NCI-H460 (cell line): Measurements from ENCODE around the gene PM20D1. TPM values are rescaled to one million over a fixed set of nuclear protein-coding genes. Genes with fewer than 3 reads are reported as not detected.
"Not testable (repeated sequence)": the region's sequence is repeated elsewhere in the genome, so short reads cannot be mapped to it uniquely, and the experiment has no call there.

Experiments used
- DNase-seq: peaks from one replicate; pipeline ENCODE4 v3.0.0-alpha.2; 2016; ENCODE audit warnings: low read depth; ENCODE audit errors: extremely low read depth
- total RNA-seq: library from RNA; depleted of rRNA; stranded (reverse); fragments of >200 nt; shearing (Covaris generic); gene quantifications from 2 replicates; pipeline ENCODE4 v1.2.3, GENCODE V29; 2014

PM20D1 gene
- total RNA-seq, 1 experiment from 2014 or later: not detected

DNA sequence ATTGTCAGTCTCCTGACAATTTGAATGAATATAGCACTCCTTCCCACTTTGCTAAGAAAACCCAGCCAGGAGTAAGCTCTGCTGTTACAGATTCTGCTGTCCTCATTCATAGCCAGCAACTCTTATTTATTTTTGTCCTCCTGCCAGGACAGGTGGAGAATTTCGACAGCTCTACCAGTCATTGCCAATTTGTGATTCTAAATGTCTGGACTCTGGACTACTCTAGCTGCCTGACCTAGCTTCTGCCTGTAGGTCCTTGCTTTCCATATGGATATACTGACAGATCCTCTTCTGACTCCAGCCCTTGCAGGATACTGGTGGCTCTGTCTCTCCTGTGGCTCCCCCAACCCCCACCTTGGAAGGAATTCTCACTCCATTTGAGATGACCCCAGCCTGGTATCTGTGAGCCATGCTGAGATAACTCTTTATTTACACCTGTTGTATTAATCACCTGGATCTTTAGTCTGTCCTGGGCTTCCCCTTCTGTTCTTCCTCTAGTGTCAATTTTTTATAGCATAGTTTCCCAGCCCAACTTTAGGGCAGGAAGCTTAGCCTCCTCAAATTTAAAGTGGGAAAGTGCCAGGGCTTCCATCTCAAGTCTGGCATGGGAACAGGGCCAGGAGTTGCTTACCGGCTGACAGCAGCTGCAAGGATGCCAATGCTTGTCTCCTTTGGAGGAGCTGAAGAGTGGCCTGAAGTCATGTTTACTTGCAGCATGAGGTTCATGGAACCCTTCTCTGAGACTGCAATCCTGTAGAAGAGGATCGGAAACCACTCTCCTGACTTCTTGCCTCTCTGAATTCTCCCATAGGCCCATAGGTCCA is 6.7 kb downstream of the PM20D1 start:
- DNase-seq: no peak

DNA sequence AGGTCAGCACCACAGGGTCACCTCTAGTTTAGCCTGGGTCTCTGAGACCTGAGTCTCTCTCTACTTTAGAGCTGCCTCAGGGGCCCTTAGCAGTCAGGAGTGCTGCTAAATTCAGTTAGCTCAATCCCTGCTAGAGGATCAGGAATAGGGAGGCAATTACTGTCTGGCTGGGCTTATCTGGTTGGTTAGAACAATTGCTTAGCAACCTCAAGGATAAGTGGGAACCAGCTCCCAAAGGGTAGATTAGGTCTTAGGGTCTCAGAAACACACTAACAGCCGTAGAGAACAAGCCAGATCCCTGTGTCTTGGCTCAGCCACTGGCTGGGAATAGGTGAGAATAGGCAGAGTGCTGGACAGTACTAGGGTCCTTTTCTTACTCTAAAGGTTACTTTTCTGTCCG is 7.7 kb downstream of the PM20D1 start:
- no peak for DNase-seq

DNA sequence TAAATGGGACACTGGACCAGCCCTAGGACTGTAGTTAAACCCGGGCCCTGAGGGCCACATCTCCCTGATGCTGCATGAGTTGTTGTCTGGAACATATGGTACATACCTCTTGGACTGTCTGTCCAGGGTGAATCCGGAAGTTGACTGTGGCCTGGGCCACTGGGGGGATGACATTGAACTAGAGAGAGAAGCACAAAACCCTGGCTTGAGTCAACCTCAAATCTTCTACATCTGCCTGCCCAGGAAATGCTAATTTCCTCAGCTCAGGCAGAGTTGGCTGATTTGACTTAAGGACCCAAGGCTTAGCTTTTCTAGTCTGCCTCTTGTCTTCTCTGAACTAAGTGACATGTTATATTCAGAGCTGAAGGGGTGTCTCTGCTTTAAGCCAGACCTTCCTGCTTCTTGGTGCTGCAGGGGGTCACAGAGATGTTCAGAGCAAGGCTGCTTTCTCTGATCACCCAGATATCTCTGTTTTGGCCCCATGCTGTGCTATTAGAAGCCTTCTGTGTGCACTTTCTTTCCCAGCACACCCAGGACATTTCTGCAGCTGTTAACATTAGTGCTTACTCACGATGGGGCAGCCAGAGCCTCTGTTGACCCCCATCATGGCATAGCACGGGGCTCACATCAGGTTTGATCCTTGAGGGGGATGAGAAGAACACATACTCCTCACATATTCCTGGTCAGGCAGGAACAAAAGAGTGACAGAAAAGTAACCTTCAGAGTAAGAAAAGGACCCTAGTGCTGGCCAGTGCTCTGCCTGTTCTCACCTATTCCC is 9.6 kb downstream of the PM20D1 start:
- DNase-seq: no peak

DNA sequence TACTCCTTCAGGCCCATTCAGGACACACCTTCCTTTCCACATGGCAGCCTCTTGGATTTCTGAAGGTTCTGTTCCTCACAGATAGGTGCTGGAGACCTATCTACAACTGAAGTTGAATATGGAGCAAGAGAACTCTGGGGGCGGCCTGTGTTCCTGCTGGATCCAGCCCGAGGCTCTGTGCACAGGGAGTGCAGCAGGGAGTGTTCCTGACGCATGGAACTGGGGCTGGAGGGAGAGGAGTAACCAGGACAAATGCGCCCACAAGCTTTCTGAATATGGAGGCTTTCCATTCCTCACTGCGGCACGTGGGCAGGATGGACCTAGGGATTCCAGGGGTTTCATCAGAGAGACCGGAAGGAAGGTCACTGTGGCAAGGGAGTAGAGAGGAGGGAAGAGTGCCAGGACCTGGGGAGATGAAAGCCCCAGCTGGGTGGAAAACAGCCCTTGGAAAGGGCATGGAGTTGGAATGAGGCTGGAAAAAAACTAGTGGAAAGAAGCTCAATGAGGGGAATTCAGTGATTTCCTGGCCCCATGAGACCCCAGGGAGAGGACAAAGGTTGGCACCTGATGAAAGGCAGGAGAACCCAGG is 12.5 kb downstream of the PM20D1 start:
- no peak for DNase-seq

DNA sequence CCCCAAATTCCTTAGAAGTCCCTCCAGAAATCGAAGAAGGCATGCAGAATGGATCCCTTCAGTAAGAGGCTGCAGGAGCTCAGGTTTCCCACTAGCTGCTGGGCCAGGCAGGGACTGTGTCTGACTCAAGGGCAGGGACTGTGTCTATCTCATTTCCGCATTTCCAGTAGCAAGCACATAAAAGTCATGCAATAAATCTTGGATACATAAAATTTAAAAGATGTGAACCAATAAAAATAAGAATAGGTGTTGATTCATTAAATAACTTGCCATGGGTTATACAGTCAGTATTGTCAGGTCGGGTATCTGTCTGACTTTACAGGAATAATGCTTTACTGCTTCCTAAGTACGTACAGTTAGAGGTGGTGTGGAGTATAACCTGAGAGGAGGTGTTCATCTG is 15.2 kb downstream of the PM20D1 start:
- no peak for DNase-seq

DNA sequence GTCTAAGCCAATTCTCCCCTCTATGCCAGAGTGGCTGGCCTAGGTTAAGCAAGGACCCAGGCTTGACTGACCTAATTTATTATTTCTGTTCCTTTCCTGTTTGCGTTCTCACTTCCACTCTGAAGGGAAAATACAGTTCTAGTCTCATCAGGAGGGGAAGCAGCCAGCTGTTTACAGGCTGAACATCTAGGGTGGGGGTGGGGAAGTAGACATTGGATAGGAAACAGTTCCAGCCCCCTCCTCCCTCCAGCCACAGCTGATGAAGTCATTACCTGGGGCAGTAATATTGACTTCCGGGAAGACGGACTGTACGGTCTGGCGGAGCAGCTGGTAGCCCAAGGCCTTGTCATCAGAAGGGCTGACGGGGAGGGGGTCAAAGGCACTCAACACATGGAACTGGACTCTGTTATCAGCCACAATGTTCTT is 17.6 kb downstream of the PM20D1 start:
- DNase-seq: no peak

DNA sequence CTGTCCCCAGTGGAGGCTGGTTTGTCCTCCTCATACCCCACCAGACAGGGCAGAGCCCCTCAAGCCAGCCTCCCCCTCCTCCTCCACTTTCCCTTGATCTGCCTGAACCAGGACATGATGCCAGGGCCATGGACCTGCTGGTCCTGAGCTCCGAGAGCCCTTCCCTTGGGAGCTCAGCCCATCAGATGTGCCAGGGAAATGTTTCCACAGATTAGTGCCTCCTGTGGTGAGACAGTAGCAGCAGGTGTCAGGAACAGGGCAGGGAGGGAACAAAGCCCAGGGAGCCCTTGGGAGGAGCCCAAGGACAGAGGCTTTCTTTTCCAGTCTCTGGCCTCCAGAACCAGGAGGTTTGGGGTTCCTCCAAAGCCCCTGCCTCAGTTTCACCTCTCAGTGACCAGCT is 22.3 kb downstream of the PM20D1 start:
- no peak for DNase-seq

DNA sequence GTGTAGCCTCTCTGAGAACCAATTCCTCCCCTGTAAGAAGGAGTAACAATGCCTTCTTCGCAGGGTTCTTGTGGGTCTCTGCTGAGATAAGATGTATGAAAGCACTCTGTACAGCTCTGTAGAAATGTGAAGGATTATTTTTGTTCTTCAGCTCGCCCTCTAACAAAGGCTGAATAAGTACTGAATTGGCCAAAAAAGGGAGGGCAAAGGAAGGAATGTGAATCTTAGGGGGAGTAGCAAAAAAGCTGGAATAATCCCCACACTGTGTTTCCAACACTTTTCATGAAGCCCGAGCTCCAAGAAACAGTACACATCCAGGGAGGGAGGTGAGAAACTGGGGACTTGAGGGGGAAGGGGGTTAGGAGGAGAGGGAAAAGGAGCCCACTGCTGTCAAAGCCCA is 22.9 kb downstream of the PM20D1 start:
- DNase-seq: no peak

DNA sequence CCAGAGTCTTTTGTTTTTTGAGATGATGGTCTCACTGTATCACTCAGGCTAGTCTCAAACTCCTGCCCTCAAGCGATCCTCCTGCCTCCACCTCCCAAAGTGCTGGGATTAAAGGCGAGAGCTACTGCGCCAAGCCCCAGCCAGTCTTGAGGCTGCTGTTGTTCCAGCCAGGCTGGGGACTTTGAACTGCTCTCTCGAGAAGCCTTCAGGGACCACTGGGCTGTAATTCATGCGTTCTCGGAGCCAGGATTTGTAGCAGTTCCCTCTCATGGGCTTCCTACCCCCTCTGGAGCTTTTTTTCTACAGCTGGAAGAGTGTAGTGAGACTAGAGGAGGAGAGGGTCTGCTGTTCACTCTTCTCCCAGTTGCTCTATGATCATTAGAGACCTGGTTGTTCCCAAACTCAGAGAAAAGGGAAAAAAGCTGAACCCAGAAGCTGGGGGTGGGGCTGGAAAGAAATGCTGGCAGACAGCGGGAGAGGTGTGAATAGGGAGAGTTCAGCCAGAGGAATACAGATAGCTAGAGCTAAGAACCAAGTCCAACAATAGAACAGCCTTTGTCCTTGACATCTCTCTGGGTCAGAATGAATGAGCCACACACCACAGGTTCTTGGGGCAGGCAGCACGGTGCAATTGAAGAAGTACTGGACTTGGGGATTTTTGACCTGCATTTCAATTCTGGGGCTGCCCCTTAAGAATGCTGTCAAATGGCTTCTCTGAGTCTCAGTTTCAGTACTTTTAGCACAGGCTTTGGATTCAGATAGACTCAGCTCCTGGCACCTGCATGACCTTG is 23.7 kb downstream of the PM20D1 start:
- DNase-seq: no peak

DNA sequence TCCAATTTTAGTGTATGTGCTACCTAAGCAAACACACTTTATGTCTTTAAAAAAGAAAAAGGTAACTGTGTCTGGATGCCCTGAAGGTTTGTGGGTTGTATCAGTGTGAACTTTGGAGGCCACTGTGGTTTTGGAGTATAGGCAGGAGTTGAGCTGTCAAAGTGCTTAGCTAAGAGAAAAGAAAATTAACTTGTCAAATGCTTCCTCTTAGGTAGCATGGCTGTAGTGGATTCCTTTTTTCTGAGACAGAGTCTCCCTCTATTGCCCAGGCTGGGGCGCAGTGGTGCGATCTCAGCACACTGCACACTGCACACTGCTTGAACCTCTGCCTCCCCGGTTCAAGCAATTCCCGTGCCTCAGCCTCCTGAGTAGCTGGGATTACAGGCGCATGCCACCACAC is 25.8 kb downstream of the PM20D1 start:
- no peak for DNase-seq

DNA sequence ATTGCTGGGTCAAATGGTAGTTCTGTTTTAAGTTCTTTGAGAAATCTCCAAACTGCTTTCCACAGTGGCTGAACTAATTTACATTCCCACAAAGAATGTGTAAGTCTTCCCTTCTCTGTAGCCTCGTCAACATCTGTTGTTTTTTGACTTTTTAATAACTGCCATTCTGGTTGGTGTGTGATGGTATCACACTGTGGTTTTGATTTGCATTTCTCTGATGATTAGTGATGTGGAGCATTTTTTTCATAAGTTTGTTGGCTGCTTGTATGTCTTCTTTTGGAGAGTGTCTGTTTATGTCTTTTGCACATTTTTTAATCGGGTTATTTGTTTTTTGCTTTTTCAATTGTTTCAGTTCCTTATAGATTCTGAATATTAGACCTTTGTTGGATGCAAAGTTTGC is 26.7 kb downstream of the PM20D1 start:
- DNase-seq: not testable (repeated sequence)

DNA sequence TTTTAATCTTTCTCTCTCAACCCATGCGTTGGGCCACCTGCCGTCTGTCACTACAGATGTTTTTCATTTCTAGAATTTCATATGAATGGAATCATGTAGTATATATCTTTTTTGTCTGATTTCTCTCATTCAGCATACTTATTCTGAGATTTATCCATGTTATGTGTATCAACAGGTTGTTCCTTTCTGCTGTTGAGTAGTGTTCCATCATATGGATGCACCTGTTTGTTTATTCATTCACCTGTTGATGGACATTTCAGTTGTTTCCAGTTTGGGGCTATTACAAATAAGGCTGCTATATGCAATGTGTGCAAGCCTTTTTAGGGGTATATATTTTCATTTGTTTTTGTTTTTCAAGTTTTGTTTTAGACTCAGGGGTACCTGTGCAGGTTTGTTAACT is 27.5 kb downstream of the PM20D1 start:
- DNase-seq: no peak

DNA sequence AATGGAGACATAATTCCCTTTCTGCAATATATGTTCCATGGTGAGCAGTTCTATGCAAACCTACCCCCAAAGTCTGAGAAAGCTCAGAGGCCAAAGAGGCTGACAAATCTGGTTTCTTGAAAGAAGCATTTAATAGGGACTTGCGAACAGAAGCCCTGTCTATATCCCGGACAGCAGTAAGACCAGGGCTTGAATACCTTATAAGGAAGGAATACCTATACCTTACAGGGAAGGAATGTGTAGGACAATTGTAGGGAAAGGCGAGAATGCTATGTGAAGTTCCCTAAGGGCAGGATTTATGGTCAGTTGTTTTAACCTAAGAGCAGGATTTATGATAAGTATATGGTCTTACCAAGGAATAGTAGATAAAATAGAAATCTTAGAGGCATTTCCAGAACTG is 31.9 kb downstream of the PM20D1 start:
- no peak for DNase-seq

DNA sequence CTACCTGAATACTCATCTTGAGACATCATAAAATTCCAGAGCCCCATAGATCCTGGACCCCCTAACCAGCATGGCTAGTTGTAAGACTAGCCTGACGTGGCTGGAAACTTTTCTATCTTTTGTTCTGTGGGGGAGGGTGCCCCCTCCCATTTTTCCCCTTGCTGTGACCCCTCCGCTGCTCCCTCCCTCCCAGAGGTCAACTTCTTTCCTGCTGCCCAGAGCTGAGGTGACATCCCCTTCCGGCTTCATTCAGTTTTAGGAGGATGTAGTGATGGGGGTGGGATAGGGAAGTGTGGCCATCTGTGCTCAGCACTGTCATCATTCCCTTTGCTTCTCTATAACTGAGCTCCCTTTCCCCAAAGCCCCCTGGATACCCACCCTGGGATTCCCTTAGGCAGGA is 32.6 kb downstream of the PM20D1 start:
- DNase-seq: no peak

DNA sequence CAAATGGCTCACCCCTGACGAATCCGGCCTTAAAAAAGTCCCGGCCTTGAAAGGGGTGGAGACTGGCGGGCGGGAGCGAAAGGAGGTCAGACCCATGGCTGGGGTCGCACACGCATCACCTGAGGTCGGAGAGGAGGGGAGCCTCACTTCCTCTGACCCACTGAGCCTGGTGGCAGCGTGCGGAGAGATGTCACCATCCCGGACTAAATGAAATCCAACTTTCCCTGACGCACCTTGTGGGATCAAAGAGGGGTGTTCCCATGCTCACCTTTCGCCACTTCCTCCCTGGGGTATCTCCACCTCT is 36.2 kb downstream of the PM20D1 start:
- DNase-seq: no peak

DNA sequence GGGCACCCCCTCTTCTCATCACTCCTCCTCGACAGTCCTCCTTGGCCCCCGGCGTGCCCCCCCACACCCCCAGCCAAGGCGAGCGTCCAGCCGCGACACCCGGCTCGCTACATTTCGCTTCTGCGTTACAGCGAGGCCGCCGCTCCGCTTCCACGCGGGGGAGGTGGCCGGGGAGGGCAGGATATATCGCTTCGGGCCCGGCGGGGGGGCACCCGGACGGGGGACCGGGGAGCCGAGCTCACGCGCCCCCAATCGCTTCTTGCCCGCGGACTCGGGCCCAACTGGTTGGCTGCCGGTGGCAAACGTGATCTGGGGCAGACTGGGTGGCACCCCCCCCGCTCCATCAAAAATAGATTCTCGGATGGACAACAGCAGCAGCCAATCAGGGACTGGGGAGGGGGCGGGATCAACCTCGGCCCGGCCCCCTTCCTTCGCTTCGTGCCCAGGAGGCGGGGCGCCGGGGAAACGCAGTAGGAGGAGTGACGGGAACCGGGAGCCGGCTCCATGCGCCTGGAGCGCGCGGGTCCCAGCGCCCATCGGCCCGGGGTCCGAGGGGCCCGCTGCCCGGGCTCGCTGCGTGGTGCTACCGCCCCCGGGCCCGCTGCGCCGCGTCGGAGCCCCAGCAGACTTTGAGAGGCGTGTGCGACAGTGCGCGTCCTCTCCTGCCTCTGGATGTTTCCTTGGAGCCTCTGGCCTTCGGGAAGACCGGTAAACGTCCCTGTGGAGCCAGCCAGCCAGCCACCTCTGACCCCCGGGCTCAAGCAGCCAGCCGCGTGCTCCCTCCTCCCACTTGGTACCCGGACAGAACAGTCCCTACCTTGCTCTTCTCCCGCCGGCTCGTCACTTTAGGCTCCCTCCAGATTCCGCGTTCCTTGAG is 36.8 kb downstream of the PM20D1 start, which contains the start of gene SLC41A1:
SLC41A1 (minus strand) TSS at position 321 of the 877 bp plus-strand sequence. CDS start 2,757 bp downstream, outside the sequence.
- DNase-seq: peak; percentile 93

DNA sequence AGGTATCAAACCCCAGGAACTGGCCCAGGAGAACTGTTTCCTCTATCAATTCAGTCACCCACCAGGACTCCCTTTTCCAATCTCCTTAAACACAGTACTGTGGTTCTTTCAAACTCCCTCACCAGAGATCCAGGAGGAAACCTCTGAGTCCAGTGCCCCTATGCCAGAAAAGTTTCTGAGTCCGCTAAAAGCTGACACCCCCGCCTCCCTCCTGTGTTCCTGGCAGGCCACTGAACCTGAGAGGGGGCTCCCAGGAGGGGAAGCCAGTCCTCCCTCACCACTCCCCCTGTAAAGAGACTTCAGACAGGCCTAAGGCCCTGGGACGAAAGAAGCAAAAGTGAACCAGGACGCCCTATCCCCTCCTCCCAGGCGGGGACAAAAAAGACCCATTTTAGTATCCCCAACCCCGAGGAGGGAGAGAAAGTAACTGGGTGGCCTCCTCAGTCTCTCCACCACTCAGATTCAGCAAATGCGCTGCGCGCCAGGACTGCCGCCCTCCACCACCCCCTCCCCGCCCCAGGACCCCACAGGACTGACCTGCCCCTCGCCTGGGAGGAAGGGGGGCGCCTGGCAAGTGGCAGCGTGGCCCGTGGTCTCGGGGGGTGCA is 37.6 kb downstream of the PM20D1 start:
- no peak for DNase-seq

DNA sequence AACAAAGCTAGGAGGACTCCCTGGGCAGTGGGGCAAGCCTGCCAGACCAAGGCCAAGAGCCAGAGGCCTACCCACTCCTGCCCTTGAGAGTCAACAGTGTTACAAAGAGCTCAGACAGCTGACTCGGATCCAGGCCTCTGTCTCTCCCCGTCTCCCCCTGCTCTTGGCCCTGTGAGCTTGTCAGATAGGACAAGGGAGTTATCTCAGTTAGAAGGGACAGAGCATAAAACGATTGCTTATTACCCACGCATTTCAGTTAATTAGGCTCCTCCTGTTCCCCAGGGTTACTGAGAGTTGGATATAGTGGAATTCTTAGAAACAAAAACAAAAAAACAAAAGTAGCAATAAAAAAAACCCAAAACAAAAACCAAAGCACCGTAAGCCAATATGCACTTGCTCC is 38.3 kb downstream of the PM20D1 start:
- no peak for DNase-seq

DNA sequence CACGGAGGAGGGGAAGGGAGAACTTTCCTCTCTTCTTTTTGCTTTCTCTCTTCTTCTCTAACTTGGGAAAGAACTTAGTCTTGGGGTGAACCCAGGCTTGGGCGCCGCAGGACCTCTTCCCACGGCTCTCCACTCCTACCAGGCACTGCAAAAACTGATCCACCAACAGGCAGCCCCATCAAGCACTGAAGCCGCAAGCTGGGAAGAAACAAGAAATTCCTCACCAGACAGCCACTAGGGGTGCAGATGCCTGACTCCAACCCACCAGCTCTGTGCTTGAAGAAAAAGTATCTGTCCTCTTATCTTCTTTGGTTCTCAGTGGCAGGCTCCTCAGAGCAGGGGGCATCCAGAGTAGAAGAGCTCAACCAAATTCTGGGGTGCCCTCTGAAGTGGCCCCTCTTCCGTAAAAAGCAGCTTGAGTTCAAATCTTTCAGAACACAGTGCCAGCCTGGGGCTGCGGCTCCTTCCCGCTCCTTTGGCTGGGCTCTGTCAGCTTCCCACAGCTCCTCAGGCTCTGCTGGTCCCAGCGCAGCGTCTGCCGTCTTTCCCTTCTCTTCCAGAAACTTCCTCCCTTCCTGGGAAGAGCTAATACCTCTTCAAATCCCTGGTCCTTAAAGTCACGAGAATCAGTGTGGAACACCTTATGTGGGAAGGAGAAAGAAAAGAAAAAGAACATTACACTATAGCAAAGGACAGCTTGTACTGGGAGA is 39.3 kb downstream of the PM20D1 start:
- no peak for DNase-seq
